Endothelial cell of umbilical vein (primary cell): ENCODE measurements around the gene RNF19B. TPM values are rescaled to one million over a fixed set of nuclear protein-coding genes. Genes with fewer than 3 reads are reported as not detected.

Source experiments
- BruUV-seq: library from RNA; stranded (reverse); fragments of 400-500 nt; replicated peaks from 2 replicates; lab custom pipeline; 2021; lab: Mats Ljungman, UMichigan
- CTCF ChIA-PET: fragments of 300-600, 350-600 bp; sonication (Branson Sonifier 250); formaldehyde crosslinking; loops from one replicate; lab custom pipeline; 2021; ENCODE audit warnings: antibody characterized with exemption, inconsistent platforms; lab: Charles Lee
- POLR2A ChIA-PET: fragments of 300-600, 350-600 bp; sonication (Branson Sonifier 250); formaldehyde crosslinking; loops from one replicate; lab custom pipeline; 2021; ENCODE audit warnings: antibody characterized with exemption, inconsistent platforms; lab: Charles Lee
- DNase-seq: peaks from one replicate; pipeline ENCODE4 v3.0.0-alpha.2; 2011; ENCODE audit warnings: low read depth, low spot score
- FAIRE-seq: peaks from 2 replicates; lab custom pipeline; 2011; peaks lifted over from hg19 to GRCh38; lab: Jason Lieb, UNC
- H2AFZ ChIP-seq: 2 replicates; pipeline ENCODE4 v1.6.0; 2012; ENCODE audit warnings: low read depth, low read length, control low read depth, inconsistent platforms
- H3K27ac ChIP-seq: 2 replicates; pipeline ENCODE4 v1.5.1; 2011; ENCODE audit warnings: low read depth, mild to moderate bottlenecking, control low read depth, low read length, moderate library complexity; ENCODE audit not compliant: insufficient read depth
- H3K27me3 ChIP-seq, 2 experiments: 2 replicates each; pipeline versions ENCODE4 v1.6.0 to v1.6.1; 2011; ENCODE audit warnings: low read length in 2 of 2, mixed read lengths in 1 of 2; ENCODE audit not compliant: control insufficient read depth in 2 of 2, insufficient read depth in 2 of 2
- H3K36me3 ChIP-seq, 2 experiments: 2 replicates in 1 of 2; 3 replicates in 1 of 2; pipeline ENCODE4 v1.5.1; 2011; ENCODE audit warnings: low read length in 2 of 2, mild to moderate bottlenecking in 1 of 2, moderate library complexity in 1 of 2; ENCODE audit not compliant: control insufficient read depth in 2 of 2, insufficient read depth in 2 of 2; ENCODE audit errors: extremely low read depth in 1 of 2
- H3K4me1 ChIP-seq: 3 replicates; pipeline ENCODE4 v1.5.1; 2011; ENCODE audit warnings: mild to moderate bottlenecking, low read length; ENCODE audit not compliant: control insufficient read depth, insufficient read depth; ENCODE audit errors: extremely low read depth
- H3K4me2 ChIP-seq: 2 replicates; pipeline ENCODE4 v1.6.1; 2011; ENCODE audit warnings: low read length, control low read depth, mixed read lengths; ENCODE audit not compliant: insufficient read depth
- H3K4me3 ChIP-seq, 3 experiments: fragments of 200-600 bp in 1 of 3; sonication (generic), shearing (Covaris generic) in 1 of 3; replicated peaks in 1 of 3; 2 replicates each; pipeline ENCODE4 v1.5.1; 2011 to 2016; ENCODE audit warnings: control low read depth in 3 of 3, low read length in 3 of 3, mild to moderate bottlenecking in 2 of 3, inconsistent platforms in 1 of 3, low read depth in 1 of 3, moderate library complexity in 1 of 3; ENCODE audit not compliant: insufficient read depth in 1 of 3
- H3K79me2 ChIP-seq: 2 replicates; pipeline ENCODE4 v1.6.0; 2012; ENCODE audit warnings: low read length, inconsistent platforms; ENCODE audit not compliant: control insufficient read depth, insufficient read depth
- H3K9ac ChIP-seq: replicated peaks from 2 replicates; pipeline ENCODE3; 2011; ENCODE audit warnings: low read length, control low read depth; ENCODE audit not compliant: insufficient read depth; ENCODE audit errors: extremely low read depth
- H3K9me1 ChIP-seq: replicated peaks from 3 replicates; pipeline ENCODE4 v1.6.0; 2011; ENCODE audit warnings: mild to moderate bottlenecking, low read length; ENCODE audit not compliant: control insufficient read depth, insufficient read depth; ENCODE audit errors: extremely low read depth
- H3K9me3 ChIP-seq: replicated peaks from 2 replicates; pipeline ENCODE4 v1.5.1; 2012; ENCODE audit warnings: low read length, inconsistent platforms; ENCODE audit not compliant: control insufficient read depth, insufficient read depth
- H4K20me1 ChIP-seq: replicated peaks from 2 replicates; pipeline ENCODE3; 2011; ENCODE audit warnings: mild to moderate bottlenecking, low read length; ENCODE audit not compliant: control insufficient read depth, insufficient read depth; ENCODE audit errors: extremely low read depth
- CTCF ChIP-seq, 2 donors: IDR thresholded peaks; 1 replicate in 1 of 2; 2 replicates in 1 of 2; pipeline ENCODE4 v1.5.1; 2011; ENCODE audit warnings: low read length in 2 of 2, mild to moderate bottlenecking in 2 of 2, moderate library complexity in 2 of 2, control low read depth in 1 of 2, inconsistent platforms in 1 of 2, low read depth in 1 of 2; ENCODE audit not compliant: insufficient read depth in 1 of 2; ENCODE audit errors: extremely low read depth in 1 of 2
- EZH2 ChIP-seq: IDR thresholded peaks from 2 replicates; pipeline ENCODE4 v1.6.1; 2012; ENCODE audit warnings: borderline replicate concordance, low read depth, mild to moderate bottlenecking, moderate library complexity, low read length, inconsistent platforms; ENCODE audit not compliant: severe bottlenecking
- FOS ChIP-seq: IDR thresholded peaks from 2 replicates; pipeline ENCODE4 v1.6.1; 2011; ENCODE audit warnings: mild to moderate bottlenecking, low read length, moderate library complexity, borderline replicate concordance; ENCODE audit not compliant: insufficient read depth
- GATA2 ChIP-seq: IDR thresholded peaks from 2 replicates; pipeline ENCODE4 v1.7.0; 2011; ENCODE audit warnings: low read depth, mild to moderate bottlenecking, moderate library complexity, mixed read lengths, low read length; ENCODE audit not compliant: insufficient read length, insufficient read depth
- JUN ChIP-seq: IDR thresholded peaks from 2 replicates; pipeline ENCODE4 v1.6.1; 2011; ENCODE audit warnings: borderline replicate concordance, low read depth; ENCODE audit not compliant: insufficient read length, insufficient read depth
- MAX ChIP-seq: IDR thresholded peaks from 2 replicates; pipeline ENCODE4 v1.6.1; 2011; ENCODE audit not compliant: insufficient read depth, insufficient read length
- MYC ChIP-seq: IDR thresholded peaks from one replicate; pipeline ENCODE4 v1.6.1; 2011; ENCODE audit warnings: mild to moderate bottlenecking, low read depth, low read length
- POLR2A ChIP-seq: IDR thresholded peaks from 2 replicates; pipeline ENCODE4 v1.6.1; 2012; ENCODE audit warnings: low read depth, mild to moderate bottlenecking, control low read depth, low read length
- POLR2AphosphoS5 ChIP-seq: IDR thresholded peaks from 2 replicates; pipeline ENCODE4 v1.6.1; 2012; ENCODE audit warnings: low read depth, mild to moderate bottlenecking, control low read depth, low read length, moderate library complexity; ENCODE audit not compliant: insufficient read depth
- dilution Hi-C: fragments of 300-500 bp; cut with MboI; formaldehyde crosslinking; loops from one replicate; pipeline ENCODE4 v1.15.0; 2019; ENCODE audit warnings: low sequenced_read_pairs; ENCODE audit not compliant: extremely low pct_ligation_motif_present
- intact Hi-C: fragments of 100-400 bp; cut with micrococcal nuclease; formaldehyde crosslinking; loops from one replicate; pipeline ENCODE4 v1.10.0; 2022
- polyA plus RNA-seq, 4 experiments: library from polyadenylated mRNA; depleted of rRNA in 3 of 4; stranded (reverse) in 3 of 4; unstranded in 1 of 4; fragments of >200 nt; gene quantifications; 2 replicates each; pipeline versions ENCODE4 v1.2.1 to v1.2.3, GENCODE V29; 2011 to 2012; ENCODE audit warnings: missing spikeins in 1 of 4
- total RNA-seq: library from RNA; stranded (reverse); gene quantifications from 2 replicates; pipeline ENCODE4 v1.2.3, GENCODE V29; 2021

RNF19B gene
- total and polyA plus RNA-seq, 2 donors (not counting 3 experiments of a cell fraction or from before 2014, with no cell fraction given), result 19.2 to 25.6 TPM

- no peaks in the 10 kb centered on the region for H4K20me1 ChIP-seq
- no peaks in the 10 kb centered on the region for H3K4me1 ChIP-seq
- H3K4me3 ChIP-seq, result no peak overlapping the region
- POLR2A ChIA-PET, result interaction anchor here (0.6 kb wide), 1 partner anchor 166 kb away, joined by 3 read pairs; no protein-coding TSS in a partner anchor
- BruUV-seq, result no TSS peak
- no peaks in the 10 kb centered on the region for H3K9me3 ChIP-seq
- no peak for DNase-seq
- H3K36me3 ChIP-seq, result no peaks in the 10 kb centered on the region
- dilution Hi-C loops, result no loop called here
- no peaks in the 10 kb centered on the region for H3K9me1 ChIP-seq
- no peak overlapping the region for H3K27ac ChIP-seq
- H2AFZ ChIP-seq, result no peak overlapping the region
- no peak for FAIRE-seq
- peaks cover 13 to 19% of the 10 kb centered on the region in 2 experiments for H3K27me3 ChIP-seq
- no peak overlapping the region for H3K9ac ChIP-seq
- H3K4me2 ChIP-seq, result no peak overlapping the region
- intact Hi-C loops, result no loop called here
- H3K79me2 ChIP-seq, result no peaks in the 10 kb centered on the region
- CTCF ChIA-PET, result interaction anchor here (0.9 to 5.7 kb wide), 3 partner anchors 9 to 14 kb away, joined by 3 to 51 read pairs (median 4); no protein-coding TSS in a partner anchor
- TF ChIP-seq CTCF (IDR thresholded peaks at IDR 0.05; ENCODE audit: extremely low read depth in 1 of 2, insufficient read depth in 1 of 2, low read depth in 1 of 2, low read length in 2 of 2) (no peak), POLR2AphosphoS5 (no peak), MAX (no peak), POLR2A (no peak), FOS (no peak), GATA2 (no peak), EZH2 (no peak), MYC (no peak), JUN (no peak)
Observed at GRCh38 chr1:32891241-32891570, 73.4 kb downstream of the RNF19B start.
